GM18499 (cell line): ENCODE measurements around the gene NOS3.

Experiments used
- ATAC-seq: cut with Tn5 transposase; IDR thresholded peaks from one replicate; pipeline ENCODE4 v1.9.1; 2021; ENCODE audit warnings: moderate number of reproducible peaks; ENCODE audit not compliant: insufficient read depth, unreplicated experiment

NOS3 gene

DNA sequence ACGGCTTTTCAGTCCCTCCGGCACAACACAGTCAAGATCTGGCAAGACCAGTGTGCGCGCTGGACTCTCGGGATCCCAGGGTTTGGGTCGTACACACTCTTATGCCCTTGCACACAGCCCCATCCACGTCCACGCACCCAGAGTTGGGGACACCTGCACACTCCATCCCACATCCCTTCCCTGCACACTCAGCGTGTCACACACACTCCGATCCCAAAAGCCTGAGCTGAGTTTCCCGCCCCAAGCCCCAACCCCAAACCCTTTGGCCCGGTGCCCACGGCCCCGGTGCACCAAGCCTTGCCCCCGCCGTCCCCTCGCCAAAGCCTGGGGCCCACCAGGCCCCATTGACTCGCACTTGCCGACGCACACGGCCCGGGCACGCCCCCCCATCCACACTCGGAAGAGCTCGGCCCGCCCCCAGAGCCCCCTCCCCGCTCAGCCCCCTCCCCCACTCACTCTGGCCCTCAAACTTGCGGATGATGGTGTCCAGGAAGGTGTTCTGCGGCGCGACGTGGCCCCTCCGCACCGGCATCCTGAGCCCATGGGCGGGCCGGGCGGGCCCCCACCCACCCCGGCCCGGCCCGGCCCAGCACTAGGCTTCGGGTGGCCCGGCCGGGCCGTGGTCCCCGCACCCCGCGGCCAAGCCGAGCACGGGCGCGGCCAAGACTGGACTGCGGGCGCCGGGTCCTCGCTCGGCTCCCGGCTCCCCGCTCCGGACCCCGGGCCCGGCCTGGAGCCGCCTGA is 13.3 kb upstream of the NOS3 start:
- no peak for ATAC-seq

DNA sequence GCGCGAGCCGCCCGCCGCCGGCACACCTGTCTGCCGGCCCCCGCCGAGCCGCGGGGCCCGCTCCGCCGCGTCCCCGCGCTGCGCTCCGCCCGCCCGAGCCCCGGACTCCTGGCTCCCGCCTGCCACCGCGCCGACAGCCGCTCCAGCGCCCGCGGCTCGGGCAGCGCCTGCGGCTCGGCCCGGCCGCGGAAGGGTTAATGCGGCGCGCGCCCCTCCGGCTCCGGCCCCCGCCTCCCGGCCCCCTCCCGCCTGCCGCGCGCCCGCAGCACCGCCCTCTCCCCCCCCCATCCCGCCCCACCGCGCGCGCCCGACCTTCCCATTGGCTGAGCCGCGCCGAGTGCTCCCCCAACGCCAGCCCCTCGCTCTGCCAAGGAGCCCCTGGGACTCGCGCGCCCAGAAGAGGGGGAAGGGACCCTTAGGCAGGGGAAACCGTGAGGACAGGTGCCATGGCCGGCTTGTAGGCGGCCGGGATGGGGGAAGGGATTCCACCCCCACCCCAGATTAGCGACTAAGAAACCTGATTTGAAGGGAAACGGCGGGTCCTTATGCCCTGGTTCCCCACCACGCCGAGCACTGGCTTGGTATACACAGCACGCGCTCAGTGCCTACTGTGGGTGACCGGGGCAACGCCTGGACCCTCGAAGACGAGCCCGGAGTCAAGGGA is 12.6 kb upstream of the NOS3 start, which contains the start of gene KCNH2:
TSS of gene KCNH2 (minus strand) at position 196 of the 664 bp plus-strand sequence. CDS start 408 bp downstream, outside the sequence.
- ATAC-seq = no peak

DNA sequence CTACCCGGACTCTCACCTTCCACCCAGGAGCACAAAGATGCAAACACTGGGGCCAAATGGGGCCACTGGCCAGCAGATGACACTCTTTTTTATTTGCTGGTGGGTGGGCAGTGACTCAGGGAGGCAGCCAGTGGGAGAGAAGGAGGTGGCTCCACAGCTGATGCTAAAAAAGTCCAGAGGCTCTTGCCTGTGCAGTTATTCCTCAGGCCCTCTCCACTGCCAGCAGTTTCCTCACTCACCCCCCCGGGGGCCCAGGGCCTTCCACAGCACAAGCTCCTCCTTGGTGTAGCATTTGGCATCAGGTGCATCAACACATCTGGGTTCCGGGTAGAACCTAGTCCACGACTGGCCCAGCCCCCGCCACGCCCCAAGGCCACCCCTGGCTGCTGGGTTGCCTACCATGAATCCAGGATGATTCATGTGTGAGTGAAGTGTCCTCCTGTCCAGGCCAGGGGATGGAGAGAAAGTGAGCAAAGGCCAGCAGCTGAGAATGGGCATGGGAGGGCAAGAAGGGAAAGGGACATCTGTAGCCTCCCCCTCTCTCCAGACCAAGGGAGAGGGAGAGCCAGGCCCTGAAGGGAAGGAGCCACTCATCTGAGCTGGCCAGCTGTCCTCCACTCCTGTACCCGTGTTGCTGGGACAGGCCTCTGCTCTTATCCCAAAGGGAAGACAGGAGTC is 11.0 kb upstream of the NOS3 start:
- no peak for ATAC-seq

DNA sequence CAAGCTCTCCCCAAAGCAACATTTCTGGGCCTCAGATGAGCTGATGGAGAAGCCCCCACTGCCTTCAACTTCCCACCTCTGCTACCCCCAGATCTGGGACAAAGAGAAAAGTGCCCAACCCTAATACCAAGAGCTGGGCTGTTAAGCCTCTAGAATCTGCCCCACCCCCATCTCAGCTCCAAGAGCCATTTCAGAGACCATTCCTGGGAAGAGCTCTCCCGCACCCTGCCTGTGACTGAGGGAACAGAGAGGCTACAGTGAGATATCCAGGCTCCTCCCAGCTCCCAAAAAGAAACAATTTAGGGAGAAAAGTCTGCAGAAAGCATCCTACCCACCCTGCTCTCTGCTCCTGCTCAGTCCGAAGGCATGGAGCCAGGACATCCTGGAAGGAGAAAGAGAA is 10.2 kb upstream of the NOS3 start:
- no peak for ATAC-seq

DNA sequence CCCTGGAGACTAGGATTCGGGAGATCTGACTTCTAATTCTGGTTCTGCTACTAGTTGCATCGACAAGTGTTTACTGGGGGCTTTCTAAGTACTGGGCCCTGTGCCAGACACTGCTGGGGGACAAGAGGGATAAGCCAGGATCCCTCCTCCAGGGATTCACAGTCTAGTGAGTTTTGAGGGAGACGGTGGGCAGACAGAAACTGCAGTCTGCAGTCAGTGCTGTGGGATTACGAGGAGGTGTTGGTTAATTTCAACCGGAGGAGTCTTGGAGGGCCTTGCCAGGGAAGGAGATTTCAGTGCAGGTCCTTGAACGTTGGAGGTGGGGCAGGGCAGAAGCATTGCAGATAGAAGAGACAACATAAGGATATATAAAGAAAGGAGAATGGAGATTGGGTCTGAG is 9.2 kb upstream of the NOS3 start:
- no peak for ATAC-seq

DNA sequence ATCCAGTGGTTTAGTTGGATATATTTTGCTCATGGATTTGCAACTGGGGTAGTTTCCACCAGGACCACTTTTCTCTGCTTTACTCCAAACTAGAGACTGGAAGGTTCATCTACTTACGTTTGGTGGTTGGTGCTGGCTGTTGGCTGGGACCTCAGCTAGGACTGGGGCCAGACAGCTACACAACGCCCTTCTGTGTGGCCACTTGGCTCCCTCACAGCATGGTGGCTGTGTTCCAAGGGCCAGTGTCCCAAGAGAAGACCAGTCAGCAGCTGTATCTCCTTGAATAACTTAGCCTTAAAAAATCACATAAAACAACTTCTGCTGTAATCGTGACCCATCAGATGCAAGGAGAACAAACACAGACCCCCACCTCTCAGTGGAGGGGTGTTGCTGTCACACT is 8.5 kb upstream of the NOS3 start:
- no peak for ATAC-seq

DNA sequence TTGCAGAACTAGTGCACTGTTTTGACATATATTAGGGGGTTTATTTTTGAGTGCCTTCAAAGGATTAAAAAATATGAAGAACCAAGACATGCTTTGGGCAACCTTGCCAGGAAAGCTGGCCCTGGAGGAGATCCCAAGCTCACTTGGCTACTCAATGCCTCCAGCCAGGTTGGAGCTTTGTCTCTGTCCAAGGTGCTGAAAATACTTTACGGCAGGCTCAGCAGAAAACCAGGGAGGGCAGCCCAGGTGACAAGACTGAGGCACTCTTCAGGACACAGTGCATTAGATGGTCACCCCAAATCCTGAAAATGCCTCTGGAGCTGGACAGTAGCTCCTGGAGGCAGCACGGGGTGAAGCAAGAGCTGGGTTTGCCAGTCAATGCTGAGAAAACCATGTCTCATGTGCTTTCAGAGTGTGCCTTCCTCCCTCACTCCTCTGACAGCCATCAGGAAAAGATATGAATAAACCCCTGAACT is 6.9 kb upstream of the NOS3 start:
- ATAC-seq = no peak

DNA sequence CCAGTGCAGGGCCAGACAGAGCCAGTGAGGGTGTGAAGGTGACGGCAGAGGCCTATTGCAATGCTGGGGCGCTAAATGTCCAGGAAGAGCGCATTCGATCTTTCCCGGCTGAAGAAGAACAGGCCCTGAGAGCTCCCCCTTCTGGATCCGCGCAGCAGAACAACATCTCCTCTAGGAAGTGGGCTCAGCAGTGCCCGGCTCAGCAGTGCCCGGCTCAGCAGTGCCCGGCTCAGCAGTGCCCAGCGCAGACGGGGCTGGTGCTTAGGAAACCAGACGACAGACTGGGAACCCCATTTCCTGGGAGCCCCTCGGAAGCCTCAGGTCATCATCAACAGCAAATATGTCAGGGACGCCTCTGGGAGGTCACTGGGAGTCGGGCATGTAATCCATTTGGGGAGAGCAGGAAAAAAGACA is 4.7 kb upstream of the NOS3 start:
- ATAC-seq = no peak

DNA sequence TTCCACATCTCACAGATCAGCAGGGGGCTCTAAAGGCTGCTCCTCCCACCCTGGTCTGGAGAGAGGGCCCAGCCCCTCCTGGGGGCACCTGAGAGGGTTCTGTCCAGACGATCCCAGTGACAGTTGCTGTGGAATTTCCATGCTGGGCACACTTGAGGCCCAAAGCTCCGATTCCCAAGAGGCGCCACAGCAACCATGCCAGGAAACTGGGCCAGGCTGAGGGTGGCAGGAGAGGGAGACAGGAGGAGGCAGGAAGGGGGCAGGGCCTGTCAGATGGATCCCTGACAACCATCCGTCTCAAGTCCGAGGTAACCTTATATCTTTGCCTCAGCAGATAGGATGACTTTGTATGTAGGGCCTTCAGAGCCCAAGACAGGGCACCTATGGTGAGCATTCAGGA is 4.3 kb upstream of the NOS3 start:
- no peak for ATAC-seq

DNA sequence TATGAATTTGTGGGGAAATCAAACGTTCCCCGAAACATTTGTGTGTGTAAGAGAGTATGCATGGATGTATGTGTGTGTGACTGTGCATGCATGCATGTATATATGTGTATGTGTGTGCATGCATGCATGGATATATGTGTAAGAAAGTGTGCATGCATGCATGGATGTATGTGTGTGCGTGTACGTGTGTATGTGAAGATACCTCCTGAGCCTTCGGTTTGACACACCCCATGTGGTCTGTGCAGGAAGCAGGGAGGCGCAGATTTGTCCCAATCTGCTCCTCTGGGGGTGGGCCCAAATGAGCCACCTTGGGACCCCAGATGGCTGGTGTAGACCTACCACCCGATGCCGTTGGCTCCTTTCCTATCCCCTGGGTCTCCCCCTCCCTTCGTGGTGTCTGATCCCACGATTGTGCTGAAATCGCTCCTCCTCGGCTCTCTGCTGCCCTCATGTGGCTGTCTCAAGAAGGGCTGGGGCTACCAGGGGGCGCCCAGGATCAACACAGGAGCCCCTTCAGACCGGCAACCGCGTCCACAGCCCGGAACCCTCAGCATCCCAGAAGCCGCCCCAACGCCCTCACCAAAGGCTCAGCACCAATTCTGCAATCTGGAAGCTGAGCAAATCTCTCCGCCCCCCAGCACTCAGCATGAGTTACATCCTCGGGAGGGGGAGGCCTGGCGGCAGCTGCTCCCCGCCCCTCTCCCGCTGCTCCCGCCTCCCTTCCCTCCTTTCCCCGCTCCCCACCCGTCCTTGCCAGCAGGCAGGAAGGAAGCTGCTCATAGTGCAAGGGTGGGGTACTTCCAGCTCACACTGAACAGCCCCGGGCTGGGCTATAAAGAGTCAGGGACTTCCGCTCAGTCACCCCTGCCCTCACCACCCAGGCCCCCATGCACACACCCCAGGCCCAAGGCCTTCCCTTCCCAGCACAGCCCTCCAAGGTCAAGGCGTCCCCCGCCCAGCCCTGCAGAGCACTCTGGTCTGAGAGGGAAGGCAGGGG is 2.3 kb upstream of the NOS3 start:
- no peak for ATAC-seq

DNA sequence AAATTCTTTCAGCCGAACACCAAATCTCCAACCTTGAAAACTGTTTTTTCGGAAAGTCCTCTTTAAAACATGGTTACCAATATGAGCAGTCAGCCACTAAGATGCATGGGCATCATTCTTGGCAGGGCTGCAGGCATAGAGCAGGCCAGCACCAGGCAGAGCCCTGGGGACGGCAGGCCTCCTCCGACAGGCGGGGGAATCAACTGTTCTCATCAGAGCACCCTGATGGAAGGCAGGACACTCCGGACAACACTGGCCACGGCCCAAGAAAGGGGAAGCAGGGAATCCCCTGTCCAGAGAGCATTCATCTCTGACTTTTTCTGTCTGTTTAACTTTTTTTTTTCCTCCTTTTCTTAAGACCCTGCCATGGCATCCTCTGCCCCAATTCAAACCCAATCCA is 1.4 kb upstream of the NOS3 start:
- no peak for ATAC-seq

DNA sequence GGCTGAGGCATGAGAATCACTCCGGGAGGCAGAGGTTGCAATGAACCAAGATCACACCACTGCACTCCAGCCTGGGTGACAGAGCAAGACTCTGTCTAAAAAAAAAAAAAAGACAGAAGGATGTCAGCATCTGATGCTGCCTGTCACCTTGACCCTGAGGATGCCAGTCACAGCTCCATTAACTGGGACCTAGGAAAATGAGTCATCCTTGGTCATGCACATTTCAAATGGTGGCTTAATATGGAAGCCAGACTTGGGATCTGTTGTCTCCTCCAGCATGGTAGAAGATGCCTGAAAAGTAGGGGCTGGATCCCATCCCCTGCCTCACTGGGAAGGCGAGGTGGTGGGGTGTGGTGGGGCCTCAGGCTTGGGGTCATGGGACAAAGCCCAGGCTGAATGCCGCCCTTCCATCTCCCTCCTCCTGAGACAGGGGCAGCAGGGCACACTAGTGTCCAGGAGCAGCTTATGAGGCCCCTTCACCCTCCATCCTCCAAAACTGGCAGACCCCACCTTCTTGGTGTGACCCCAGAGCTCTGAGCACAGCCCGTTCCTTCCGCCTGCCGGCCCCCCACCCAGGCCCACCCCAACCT is 1.3 kb downstream of the NOS3 start:
- no peak for ATAC-seq

DNA sequence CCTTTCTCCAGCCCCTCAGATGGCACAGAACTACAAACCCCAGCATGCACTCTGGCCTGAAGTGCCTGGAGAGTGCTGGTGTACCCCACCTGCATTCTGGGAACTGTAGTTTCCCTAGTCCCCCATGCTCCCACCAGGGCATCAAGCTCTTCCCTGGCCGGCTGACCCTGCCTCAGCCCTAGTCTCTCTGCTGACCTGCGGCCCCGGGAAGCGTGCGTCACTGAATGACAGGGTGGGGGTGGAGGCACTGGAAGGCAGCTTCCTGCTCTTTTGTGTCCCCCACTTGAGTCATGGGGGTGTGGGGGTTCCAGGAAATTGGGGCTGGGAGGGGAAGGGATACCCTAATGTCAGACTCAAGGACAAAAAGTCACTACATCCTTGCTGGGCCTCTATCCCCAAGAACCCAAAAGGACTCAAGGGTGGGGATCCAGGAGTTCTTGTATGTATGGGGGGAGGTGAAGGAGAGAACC is 2.1 kb downstream of the NOS3 start:
- no peak for ATAC-seq

DNA sequence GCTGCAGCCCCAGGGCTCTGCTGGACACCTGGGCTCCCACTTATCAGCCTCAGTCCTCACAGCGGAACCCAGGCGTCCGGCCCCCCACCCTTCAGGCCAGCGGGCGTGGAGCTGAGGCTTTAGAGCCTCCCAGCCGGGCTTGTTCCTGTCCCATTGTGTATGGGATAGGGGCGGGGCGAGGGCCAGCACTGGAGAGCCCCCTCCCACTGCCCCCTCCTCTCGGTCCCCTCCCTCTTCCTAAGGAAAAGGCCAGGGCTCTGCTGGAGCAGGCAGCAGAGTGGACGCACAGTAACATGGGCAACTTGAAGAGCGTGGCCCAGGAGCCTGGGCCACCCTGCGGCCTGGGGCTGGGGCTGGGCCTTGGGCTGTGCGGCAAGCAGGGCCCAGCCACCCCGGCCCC is 2.7 kb downstream of the NOS3 start:
- ATAC-seq = no peak

DNA sequence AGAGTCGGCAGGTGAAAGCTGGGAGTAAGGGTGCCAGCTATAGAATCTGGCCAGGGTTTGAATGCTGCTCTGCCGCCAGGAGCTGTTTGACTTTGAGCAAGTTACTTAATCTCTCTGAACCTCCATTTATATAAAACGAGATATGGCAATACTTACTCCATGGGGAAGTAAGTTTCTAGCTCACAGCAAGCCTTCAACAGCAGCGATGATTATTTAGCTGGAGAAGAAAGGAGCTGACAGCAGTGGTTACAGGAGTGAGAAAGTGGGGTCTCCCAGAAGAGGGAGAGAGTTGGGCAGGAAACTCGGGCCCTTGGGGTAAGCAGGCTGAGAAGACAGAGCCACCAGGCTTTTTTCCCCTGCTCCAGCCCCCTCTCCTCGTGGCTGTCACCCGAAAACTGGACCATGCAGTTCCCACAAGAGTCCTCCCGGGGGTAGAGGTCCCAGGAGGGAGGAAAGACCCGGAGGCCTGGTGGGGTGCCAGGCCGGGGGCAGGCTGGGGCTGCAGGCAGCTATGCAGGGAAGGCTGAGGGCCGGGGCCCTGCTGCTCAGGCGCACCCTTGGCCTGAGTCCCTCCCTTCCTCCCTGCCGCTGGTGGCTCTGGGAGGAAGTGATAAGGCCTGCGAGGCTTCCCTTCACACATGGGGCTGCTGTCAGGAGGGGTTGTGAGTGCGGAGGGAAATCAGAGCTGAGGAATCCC is 3.5 kb downstream of the NOS3 start:
- no peak for ATAC-seq

DNA sequence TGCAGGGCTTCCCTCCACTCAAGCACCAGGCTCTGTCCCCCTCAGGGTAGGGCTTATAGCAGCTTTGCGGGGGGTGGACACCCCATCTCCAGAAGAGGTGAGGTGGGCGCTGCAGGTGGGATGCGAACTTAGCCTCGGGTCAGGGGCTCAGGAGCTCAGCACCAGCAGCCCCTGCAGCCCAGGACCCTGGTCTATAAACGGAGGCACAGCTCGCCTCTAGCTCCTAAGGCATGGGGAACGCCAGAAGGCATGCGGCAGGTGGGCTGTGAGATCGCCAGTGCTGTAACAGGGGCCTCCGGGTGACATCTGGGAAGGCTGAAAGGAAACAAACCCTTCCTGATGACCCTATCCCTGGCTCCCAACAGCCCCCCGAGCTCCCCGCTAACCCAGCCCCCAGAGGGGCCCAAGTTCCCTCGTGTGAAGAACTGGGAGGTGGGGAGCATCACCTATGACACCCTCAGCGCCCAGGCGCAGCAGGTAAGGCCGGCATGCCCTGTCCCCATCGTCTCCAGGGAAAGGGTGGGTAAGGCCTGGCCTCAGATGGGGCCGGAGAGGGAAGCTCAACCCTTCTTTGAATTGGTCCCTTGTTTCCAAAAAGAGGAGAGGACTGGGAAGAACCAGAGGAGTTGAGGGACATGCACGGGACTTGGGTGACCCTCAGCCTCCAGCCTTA is 4.2 kb downstream of the NOS3 start:
- no peak for ATAC-seq

DNA sequence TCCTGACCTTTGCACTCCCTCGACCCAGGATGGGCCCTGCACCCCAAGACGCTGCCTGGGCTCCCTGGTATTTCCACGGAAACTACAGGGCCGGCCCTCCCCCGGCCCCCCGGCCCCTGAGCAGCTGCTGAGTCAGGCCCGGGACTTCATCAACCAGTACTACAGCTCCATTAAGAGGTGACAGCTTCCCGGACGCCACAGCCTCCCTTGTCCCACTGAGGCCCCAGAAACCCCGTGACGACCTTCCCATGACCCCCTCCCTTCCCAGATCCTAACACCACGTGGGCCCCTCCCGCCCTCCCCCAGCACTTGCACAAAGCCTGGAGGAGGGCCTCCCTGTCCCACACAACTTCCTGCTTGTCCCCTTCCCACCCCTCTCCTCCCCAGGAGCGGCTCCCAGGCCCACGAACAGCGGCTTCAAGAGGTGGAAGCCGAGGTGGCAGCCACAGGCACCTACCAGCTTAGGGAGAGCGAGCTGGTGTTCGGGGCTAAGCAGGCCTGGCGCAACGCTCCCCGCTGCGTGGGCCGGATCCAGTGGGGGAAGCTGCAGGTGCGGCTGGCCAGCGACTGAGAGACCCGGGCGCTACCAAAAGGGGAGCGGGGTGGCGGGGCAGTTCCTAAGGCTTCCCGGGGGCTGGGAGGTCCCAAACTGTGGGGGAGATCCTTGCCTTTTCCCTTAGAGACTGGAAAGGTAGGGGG is 5.7 kb downstream of the NOS3 start:
- no peak for ATAC-seq

DNA sequence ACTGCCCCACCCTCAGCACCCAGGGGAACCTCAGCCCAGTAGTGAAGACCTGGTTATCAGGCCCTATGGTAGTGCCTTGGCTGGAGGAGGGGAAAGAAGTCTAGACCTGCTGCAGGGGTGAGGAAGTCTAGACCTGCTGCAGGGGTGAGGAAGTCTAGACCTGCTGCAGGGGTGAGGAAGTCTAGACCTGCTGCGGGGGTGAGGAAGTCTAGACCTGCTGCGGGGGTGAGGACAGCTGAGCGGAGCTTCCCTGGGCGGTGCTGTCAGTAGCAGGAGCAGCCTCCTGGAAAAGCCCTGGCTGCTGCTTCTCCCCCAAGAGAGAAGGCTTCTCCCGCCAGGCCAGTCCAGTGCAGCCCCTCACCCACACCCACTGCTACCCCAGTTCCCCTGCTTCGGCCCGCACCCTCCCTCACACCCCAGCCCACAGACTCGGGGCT is 6.3 kb downstream of the NOS3 start:
- ATAC-seq = no peak
